Measurements from ENCODE around the gene BTAF1.
"Not testable (repeated sequence)": the region's sequence is repeated elsewhere in the genome, so short reads cannot be mapped to it uniquely, and the experiment has no call there.

BTAF1 gene

DNA sequence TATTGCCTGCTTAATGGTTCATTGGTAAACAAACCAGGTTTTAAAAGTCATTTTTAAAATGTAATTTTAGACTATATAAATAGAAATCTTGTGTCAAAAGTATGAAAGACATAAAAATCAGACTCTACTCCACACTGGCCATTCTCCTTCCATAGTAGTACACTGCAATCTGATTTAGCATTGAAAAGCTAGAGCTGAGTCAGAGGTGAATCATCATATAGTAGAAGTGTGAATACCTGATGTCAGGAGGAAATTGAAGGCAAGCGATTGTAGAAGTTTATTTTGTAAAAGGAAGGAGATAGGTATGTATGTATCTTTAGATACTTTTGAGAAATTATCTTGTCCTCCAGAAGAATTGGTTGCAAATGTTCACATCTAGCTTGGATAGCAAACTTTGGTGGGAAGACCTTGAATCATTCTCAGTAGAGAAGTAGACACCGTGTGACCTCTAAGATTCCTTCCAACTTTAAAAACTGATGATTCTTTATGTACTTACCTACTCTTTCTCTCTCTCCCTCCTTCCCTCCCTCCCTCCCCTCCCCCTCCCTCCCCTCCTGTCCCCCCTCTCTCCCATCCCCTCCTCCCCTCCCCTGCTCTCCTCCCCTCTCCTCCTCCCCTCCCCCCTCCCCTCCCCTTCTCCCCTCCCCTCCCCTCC, 88.1 kb downstream of the BTAF1 start:
- TF ChIP-seq, protein P1, sequence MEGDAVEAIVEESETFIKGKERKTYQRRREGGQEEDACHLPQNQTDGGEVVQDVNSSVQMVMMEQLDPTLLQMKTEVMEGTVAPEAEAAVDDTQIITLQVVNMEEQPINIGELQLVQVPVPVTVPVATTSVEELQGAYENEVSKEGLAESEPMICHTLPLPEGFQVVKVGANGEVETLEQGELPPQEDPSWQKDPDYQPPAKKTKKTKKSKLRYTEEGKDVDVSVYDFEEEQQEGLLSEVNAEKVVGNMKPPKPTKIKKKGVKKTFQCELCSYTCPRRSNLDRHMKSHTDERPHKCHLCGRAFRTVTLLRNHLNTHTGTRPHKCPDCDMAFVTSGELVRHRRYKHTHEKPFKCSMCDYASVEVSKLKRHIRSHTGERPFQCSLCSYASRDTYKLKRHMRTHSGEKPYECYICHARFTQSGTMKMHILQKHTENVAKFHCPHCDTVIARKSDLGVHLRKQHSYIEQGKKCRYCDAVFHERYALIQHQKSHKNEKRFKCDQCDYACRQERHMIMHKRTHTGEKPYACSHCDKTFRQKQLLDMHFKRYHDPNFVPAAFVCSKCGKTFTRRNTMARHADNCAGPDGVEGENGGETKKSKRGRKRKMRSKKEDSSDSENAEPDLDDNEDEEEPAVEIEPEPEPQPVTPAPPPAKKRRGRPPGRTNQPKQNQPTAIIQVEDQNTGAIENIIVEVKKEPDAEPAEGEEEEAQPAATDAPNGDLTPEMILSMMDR (IDR thresholded peaks at IDR 0.05; ENCODE audit: poor library complexity, severe bottlenecking): no peak
- H3K36me3 ChIP-seq (ENCODE audit: low read depth): peaks cover 65% of the 10 kb centered on the region
- ATAC-seq (ENCODE audit: low read depth): peak; percentile 100

DNA sequence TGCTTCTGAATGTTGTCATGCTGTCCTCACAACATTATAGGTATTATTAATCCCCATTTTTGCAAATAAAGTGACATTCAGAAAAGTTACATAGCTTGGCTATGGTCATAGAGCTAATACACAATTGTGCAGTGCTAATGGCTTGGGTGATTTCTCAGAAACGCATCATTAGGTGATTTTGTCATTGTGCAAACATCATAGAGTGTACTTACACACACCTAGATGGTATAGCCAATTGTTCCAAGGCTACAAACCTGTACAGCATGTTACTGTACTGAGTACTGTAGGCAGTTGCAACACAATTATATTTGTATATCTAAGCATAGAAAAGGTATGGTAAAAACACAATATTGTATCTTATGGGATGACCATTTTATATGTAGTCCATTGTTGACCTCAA, 91.0 kb downstream of the BTAF1 start:
- DNase-seq (ENCODE audit: low spot score) (no peak), ATAC-seq (ENCODE audit: low read depth) (no peak)
- Histone ChIP-seq H3K36me3 (ENCODE audit: low read depth) (peaks cover 80% of the 10 kb centered on the region), H3K4me3 (ENCODE audit: severe bottlenecking) (no peak overlapping the region), H3K27ac (ENCODE audit: poor library complexity, severe bottlenecking) (no peak overlapping the region), H3K27me3 (ENCODE audit: insufficient read depth, poor library complexity, severe bottlenecking) (no peaks in the 10 kb centered on the region), H3K4me1 (ENCODE audit: insufficient read depth, poor library complexity, severe bottlenecking) (peaks cover 7% of the 10 kb centered on the region), H3K9me3 (ENCODE audit: severe bottlenecking) (no peaks in the 10 kb centered on the region)
- TF ChIP-seq, protein P1 (IDR thresholded peaks at IDR 0.05; ENCODE audit: poor library complexity, severe bottlenecking): no peak

More for the DNA sequence above, 88.1 kb downstream of the BTAF1 start:
- Histone ChIP-seq H3K9me3 (ENCODE audit: severe bottlenecking) (no peaks in the 10 kb centered on the region), H3K27ac (ENCODE audit: poor library complexity, severe bottlenecking) (no peak overlapping the region), H3K27me3 (ENCODE audit: insufficient read depth, poor library complexity, severe bottlenecking) (no peaks in the 10 kb centered on the region), H3K4me3 (ENCODE audit: severe bottlenecking) (no peak overlapping the region), H3K4me1 (ENCODE audit: insufficient read depth, poor library complexity, severe bottlenecking) (peaks cover 7% of the 10 kb centered on the region)
- DNase-seq (ENCODE audit: low spot score): no peak

DNA sequence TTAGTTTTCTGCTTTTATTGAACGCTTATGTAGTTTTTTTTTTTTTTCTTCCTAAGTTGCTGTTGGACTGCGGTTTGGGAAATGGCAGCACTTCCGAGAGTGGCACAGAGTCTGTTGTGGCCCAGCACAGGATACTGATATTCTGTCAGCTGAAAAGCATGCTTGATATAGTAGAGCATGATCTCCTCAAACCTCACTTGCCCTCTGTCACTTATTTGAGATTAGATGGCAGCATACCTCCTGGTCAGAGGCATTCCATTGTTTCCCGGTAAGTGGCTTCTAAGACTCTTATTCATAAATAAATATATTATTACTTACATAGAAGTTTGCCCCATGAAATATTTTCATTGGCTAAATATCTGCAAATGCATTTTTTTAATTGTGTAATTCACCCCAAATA, 101.1 kb downstream of the BTAF1 start:
- Histone ChIP-seq H3K27ac (ENCODE audit: poor library complexity, severe bottlenecking) (no peak overlapping the region), H3K4me1 (ENCODE audit: insufficient read depth, poor library complexity, severe bottlenecking) (no peaks in the 10 kb centered on the region), H3K36me3 (ENCODE audit: low read depth) (peaks cover 86% of the 10 kb centered on the region), H3K4me3 (ENCODE audit: severe bottlenecking) (no peak overlapping the region), H3K27me3 (ENCODE audit: insufficient read depth, poor library complexity, severe bottlenecking) (no peaks in the 10 kb centered on the region), H3K9me3 (ENCODE audit: severe bottlenecking) (no peaks in the 10 kb centered on the region)
- no peak for DNase-seq (ENCODE audit: low spot score)
- no peak for ATAC-seq (ENCODE audit: low read depth)
- TF ChIP-seq, protein P1 (IDR thresholded peaks at IDR 0.05; ENCODE audit: poor library complexity, severe bottlenecking): no peak

DNA sequence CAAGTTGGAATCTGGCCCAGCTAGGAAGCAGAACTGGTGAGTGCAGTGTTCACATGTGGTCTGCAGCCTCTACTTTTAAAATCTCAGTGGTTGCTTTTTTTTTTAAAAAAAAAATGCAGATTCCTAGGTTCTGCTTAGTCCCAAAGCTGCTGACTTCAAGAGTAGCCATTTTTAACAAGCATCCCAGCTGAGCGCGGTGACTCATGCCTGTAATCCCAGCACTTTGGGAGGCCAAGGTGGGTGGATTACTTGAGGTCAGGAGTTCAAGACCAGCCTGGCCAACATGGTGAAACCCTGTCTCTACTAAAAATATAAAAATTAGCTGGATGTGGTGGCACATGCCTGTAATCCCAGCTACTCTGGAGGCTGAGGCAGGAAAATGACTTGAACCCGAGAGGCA, 101.8 kb downstream of the BTAF1 start:
- not testable (repeated sequence) for ATAC-seq (ENCODE audit: low read depth); H3K27ac ChIP-seq (ENCODE audit: poor library complexity, severe bottlenecking); H3K9me3 ChIP-seq (ENCODE audit: severe bottlenecking); H3K27me3 ChIP-seq (ENCODE audit: insufficient read depth, poor library complexity, severe bottlenecking); H3K4me1 ChIP-seq (ENCODE audit: insufficient read depth, poor library complexity, severe bottlenecking); DNase-seq (ENCODE audit: low spot score); H3K4me3 ChIP-seq (ENCODE audit: severe bottlenecking)
- peaks cover 86% of the 10 kb centered on the region for H3K36me3 ChIP-seq (ENCODE audit: low read depth)

DNA sequence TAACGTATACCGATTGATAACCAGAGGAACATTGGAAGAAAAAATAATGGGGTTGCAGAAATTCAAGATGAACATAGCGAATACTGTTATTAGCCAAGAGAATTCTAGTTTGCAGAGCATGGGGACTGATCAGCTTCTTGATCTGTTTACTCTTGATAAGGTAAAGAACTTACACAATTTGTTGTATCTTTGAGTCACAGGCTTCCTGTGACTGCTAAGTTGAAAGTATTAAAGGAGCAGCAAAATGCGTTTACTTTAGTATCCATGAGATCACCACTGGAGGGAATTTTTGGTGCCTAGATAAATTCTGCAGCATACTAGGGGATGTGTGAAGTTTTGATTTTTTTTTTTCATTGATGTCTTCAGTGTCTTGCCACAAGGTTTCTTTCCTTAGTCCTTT, 103.6 kb downstream of the BTAF1 start:
- H3K36me3 ChIP-seq (ENCODE audit: low read depth): peaks cover 80% of the 10 kb centered on the region
- H3K27ac ChIP-seq (ENCODE audit: poor library complexity, severe bottlenecking): no peak overlapping the region
- TF ChIP-seq, protein P1 (IDR thresholded peaks at IDR 0.05; ENCODE audit: poor library complexity, severe bottlenecking): no peak
- H3K4me3 ChIP-seq (ENCODE audit: severe bottlenecking): no peak overlapping the region
- no peaks in the 10 kb centered on the region for H3K9me3 ChIP-seq (ENCODE audit: severe bottlenecking)
- H3K27me3 ChIP-seq (ENCODE audit: insufficient read depth, poor library complexity, severe bottlenecking): no peaks in the 10 kb centered on the region
- H3K4me1 ChIP-seq (ENCODE audit: insufficient read depth, poor library complexity, severe bottlenecking): no peaks in the 10 kb centered on the region
- ATAC-seq (ENCODE audit: low read depth) (no peak), DNase-seq (ENCODE audit: low spot score) (no peak)
